ENCODE results near the gene CRTAC1. TPM values are rescaled to one million over a fixed set of nuclear protein-coding genes. Genes with fewer than 3 reads are reported as not detected.

The CRTAC1 gene
- total and polyA plus RNA-seq, 4 donors, result 0.14 to 0.33 (median 0.26) TPM

DNA sequence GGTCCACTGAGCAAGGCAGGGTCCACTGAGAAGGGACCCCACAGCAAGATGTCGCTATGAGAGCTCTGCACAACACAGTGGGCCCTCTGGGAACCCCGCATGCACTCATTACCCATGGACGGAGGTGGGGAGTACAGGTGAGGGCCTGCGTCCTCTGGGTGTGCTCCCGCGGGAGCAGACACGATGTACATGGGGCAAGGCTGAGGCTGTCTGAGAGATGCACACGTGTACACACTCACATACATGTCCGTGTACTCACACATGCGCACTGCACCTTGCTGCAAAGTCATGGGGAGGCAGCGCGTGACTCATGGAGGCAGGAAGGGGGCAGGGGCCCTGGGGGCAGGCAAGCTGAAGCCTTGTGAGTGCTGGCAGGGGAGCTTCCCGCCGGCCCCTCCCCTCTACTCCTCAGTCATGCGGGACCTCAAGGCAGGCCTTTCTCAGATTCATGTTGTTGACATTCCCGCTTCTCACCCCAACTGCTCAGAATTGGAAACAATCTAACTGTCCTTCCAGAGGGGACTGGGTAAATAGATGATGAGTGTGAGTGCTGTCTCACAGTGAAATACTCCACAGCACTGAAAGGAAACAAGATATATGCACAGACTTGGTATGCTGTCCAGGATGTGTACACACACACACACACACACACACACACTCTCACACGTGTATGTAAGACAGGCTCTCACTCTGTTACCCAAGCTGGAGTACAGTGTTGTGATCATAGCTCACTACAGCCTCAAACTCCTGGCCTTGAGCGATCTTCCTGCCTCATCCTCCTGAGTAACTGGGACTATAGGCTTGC is 140.8 kb downstream of the CRTAC1 start:
- H3K27ac ChIP-seq (ENCODE audit: low read depth in 1 of 2, low read length in 2 of 2), result no peak overlapping the region
- no peak overlapping the region for H3K9ac ChIP-seq (ENCODE audit: low read depth in 1 of 2, low read length in 2 of 2)
- 64% methylated on average over 18 of the region's 18 CpGs for WGBS
- H3K9me3 ChIP-seq (ENCODE audit: control insufficient read depth in 4 of 4, low read length in 3 of 4), result no peaks in the 10 kb centered on the region
- no peaks in the 10 kb centered on the region for H3K4me1 ChIP-seq (ENCODE audit: control insufficient read depth in 4 of 4, insufficient read depth in 4 of 4, low read length in 3 of 4)
- H3K27me3 ChIP-seq (ENCODE audit: control insufficient read depth in 4 of 4, insufficient read depth in 4 of 4, low read length in 3 of 4), result no peaks in the 10 kb centered on the region
- TF ChIP-seq, protein P1, sequence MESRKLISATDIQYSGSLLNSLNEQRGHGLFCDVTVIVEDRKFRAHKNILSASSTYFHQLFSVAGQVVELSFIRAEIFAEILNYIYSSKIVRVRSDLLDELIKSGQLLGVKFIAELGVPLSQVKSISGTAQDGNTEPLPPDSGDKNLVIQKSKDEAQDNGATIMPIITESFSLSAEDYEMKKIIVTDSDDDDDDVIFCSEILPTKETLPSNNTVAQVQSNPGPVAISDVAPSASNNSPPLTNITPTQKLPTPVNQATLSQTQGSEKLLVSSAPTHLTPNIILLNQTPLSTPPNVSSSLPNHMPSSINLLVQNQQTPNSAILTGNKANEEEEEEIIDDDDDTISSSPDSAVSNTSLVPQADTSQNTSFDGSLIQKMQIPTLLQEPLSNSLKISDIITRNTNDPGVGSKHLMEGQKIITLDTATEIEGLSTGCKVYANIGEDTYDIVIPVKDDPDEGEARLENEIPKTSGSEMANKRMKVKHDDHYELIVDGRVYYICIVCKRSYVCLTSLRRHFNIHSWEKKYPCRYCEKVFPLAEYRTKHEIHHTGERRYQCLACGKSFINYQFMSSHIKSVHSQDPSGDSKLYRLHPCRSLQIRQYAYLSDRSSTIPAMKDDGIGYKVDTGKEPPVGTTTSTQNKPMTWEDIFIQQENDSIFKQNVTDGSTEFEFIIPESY (IDR thresholded peaks at IDR 0.05), result no peak
- TF ChIP-seq HNF4G (IDR thresholded peaks at IDR 0.05) (no peak), FOXA1 (IDR thresholded peaks at IDR 0.05) (no peak), JUND (IDR thresholded peaks at IDR 0.05) (no peak), FOXA2 (IDR thresholded peaks at IDR 0.05) (no peak), TAF1 (conservative IDR thresholded peaks at IDR 0.05) (no peak)
- no peaks in the 10 kb centered on the region for H3K36me3 ChIP-seq (ENCODE audit: control insufficient read depth in 4 of 4, insufficient read depth in 3 of 4, low read depth in 1 of 4, low read length in 3 of 4)
- no peak for DNase-seq (ENCODE audit: low spot score)
- H3K4me3 ChIP-seq (ENCODE audit: low read depth in 1 of 3, low read length in 3 of 3), result no peak overlapping the region

DNA sequence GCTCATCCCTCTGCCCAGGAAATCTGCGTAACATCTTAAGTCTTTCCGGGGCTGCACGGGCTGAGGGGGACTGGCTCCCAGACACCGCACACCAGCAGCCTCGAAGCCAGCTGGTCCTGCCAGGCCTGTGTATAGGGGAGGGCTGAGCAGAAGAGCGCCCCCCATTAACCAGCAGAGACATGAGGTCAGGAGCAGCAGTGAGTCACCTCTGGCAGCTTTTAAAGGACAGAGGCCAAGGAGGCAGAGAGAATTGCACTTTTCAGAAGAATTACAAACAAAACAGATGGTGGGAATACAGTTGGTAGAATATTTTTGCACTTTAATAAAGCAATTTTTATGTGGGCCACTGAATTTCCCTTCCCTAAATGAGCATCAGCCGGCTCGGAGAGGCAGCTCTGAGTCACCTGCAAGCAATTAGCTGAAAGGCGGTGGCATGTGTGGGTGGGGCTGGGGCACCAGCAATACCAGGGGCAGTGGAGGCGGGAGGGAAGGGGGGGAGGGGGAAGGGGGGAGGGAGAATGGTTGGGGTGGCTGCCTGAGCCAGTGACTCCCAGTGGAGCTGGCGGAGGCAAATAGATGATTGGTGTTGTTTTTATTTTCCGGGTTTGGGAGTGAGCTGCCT is 141.7 kb downstream of the CRTAC1 start:
- H3K4me3 ChIP-seq (ENCODE audit: low read depth in 1 of 3, low read length in 3 of 3), result no peak overlapping the region
- 66% methylated on average over 12 of the region's 12 CpGs for WGBS
- H3K9ac ChIP-seq (ENCODE audit: low read depth in 1 of 2, low read length in 2 of 2), result no peak overlapping the region
- no peaks in the 10 kb centered on the region for H3K4me1 ChIP-seq (ENCODE audit: control insufficient read depth in 4 of 4, insufficient read depth in 4 of 4, low read length in 3 of 4)
- TF ChIP-seq, protein P2, sequence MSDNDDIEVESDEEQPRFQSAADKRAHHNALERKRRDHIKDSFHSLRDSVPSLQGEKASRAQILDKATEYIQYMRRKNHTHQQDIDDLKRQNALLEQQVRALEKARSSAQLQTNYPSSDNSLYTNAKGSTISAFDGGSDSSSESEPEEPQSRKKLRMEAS (IDR thresholded peaks at IDR 0.05), result no peak
- no peak for TF ChIP-seq FOXA2 (IDR thresholded peaks at IDR 0.05)
- TF ChIP-seq RAD21 (IDR thresholded peaks at IDR 0.05), result no peak
- TF ChIP-seq NR2F2 (IDR thresholded peaks at IDR 0.05), result no peak
- TF ChIP-seq EGR1 (IDR thresholded peaks at IDR 0.05; ENCODE audit: low read depth in 2 of 2), result no peak
- TF ChIP-seq HNF4A (conservative IDR thresholded peaks at IDR 0.05), result no peak
- TF ChIP-seq, protein P3, sequence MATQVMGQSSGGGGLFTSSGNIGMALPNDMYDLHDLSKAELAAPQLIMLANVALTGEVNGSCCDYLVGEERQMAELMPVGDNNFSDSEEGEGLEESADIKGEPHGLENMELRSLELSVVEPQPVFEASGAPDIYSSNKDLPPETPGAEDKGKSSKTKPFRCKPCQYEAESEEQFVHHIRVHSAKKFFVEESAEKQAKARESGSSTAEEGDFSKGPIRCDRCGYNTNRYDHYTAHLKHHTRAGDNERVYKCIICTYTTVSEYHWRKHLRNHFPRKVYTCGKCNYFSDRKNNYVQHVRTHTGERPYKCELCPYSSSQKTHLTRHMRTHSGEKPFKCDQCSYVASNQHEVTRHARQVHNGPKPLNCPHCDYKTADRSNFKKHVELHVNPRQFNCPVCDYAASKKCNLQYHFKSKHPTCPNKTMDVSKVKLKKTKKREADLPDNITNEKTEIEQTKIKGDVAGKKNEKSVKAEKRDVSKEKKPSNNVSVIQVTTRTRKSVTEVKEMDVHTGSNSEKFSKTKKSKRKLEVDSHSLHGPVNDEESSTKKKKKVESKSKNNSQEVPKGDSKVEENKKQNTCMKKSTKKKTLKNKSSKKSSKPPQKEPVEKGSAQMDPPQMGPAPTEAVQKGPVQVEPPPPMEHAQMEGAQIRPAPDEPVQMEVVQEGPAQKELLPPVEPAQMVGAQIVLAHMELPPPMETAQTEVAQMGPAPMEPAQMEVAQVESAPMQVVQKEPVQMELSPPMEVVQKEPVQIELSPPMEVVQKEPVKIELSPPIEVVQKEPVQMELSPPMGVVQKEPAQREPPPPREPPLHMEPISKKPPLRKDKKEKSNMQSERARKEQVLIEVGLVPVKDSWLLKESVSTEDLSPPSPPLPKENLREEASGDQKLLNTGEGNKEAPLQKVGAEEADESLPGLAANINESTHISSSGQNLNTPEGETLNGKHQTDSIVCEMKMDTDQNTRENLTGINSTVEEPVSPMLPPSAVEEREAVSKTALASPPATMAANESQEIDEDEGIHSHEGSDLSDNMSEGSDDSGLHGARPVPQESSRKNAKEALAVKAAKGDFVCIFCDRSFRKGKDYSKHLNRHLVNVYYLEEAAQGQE (IDR thresholded peaks at IDR 0.05), result no peak
- TF ChIP-seq, protein P4, sequence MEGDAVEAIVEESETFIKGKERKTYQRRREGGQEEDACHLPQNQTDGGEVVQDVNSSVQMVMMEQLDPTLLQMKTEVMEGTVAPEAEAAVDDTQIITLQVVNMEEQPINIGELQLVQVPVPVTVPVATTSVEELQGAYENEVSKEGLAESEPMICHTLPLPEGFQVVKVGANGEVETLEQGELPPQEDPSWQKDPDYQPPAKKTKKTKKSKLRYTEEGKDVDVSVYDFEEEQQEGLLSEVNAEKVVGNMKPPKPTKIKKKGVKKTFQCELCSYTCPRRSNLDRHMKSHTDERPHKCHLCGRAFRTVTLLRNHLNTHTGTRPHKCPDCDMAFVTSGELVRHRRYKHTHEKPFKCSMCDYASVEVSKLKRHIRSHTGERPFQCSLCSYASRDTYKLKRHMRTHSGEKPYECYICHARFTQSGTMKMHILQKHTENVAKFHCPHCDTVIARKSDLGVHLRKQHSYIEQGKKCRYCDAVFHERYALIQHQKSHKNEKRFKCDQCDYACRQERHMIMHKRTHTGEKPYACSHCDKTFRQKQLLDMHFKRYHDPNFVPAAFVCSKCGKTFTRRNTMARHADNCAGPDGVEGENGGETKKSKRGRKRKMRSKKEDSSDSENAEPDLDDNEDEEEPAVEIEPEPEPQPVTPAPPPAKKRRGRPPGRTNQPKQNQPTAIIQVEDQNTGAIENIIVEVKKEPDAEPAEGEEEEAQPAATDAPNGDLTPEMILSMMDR (IDR thresholded peaks at IDR 0.05; ENCODE audit: low read depth, low read length, missing input control), result no peak
- no peak for TF ChIP-seq HNF4G (IDR thresholded peaks at IDR 0.05)
- TF ChIP-seq GABPA (IDR thresholded peaks at IDR 0.05 in 1 of 2, conservative IDR thresholded peaks at IDR 0.05 in 1 of 2), result no peak
- TF ChIP-seq YY1 (IDR thresholded peaks at IDR 0.05), result no peak
- TF ChIP-seq, protein P5, sequence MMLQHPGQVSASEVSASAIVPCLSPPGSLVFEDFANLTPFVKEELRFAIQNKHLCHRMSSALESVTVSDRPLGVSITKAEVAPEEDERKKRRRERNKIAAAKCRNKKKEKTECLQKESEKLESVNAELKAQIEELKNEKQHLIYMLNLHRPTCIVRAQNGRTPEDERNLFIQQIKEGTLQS (IDR thresholded peaks at IDR 0.05), result no peak
- TF ChIP-seq, protein P1 (IDR thresholded peaks at IDR 0.05), result no peak
- no peak for TF ChIP-seq FOXA1 (IDR thresholded peaks at IDR 0.05)
- TF ChIP-seq TAF1 (conservative IDR thresholded peaks at IDR 0.05), result no peak
- TF ChIP-seq JUND (IDR thresholded peaks at IDR 0.05), result no peak
- no peak for TF ChIP-seq RXRA (IDR thresholded peaks at IDR 0.05)
- H3K27me3 ChIP-seq (ENCODE audit: control insufficient read depth in 4 of 4, insufficient read depth in 4 of 4, low read length in 3 of 4), result no peaks in the 10 kb centered on the region
- no peaks in the 10 kb centered on the region for H3K36me3 ChIP-seq (ENCODE audit: control insufficient read depth in 4 of 4, insufficient read depth in 3 of 4, low read depth in 1 of 4, low read length in 3 of 4)
- no peak overlapping the region for H3K27ac ChIP-seq (ENCODE audit: low read depth in 1 of 2, low read length in 2 of 2)
- H3K9me3 ChIP-seq (ENCODE audit: control insufficient read depth in 4 of 4, low read length in 3 of 4), result no peaks in the 10 kb centered on the region
- DNase-seq (ENCODE audit: low spot score), result no peak

Measured in liver (tissue), 9 donors.